ENCODE measurements around the gene PSRC1. TPM values are rescaled to one million over a fixed set of nuclear protein-coding genes. Genes with fewer than 3 reads are reported as not detected.

Gene PSRC1
- total RNA-seq, 1 experiment from 2014 or later = 68.4 TPM

- TF ChIP-seq ARID4B (CRISPR knock-in tag; IDR thresholded peaks at IDR 0.05; ENCODE audit: borderline replicate concordance) (peak; percentile 96), CREM (CRISPR knock-in tag; IDR thresholded peaks at IDR 0.05) (peak; percentile 55; the same call in 1 of the 2 replicates), E2F5 (CRISPR knock-in tag; IDR thresholded peaks at IDR 0.05) (peak; percentile 65; the same call in 1 of the 2 replicates), ZNF532 (CRISPR knock-in tag; IDR thresholded peaks at IDR 0.05; ENCODE audit: borderline replicate concordance) (peak; percentile 69; the same call in 1 of the 2 replicates), CTCF (IDR thresholded peaks at IDR 0.05) (peak; percentile 97), NR1H2 (CRISPR knock-in tag; IDR thresholded peaks at IDR 0.05) (no peak), ZNF416 (CRISPR knock-in tag; IDR thresholded peaks at IDR 0.05) (no peak), E2F1 (CRISPR knock-in tag; IDR thresholded peaks at IDR 0.05) (peak; percentile 90), ATF2 (CRISPR knock-in tag; IDR thresholded peaks at IDR 0.05; ENCODE audit: borderline replicate concordance, low read depth) (peak; percentile 38; the same call in 1 of the 2 replicates), NFE2L1 (CRISPR knock-in tag; IDR thresholded peaks at IDR 0.05) (peak; percentile 73; the same call in 1 of the 2 replicates), ZNF281 (CRISPR knock-in tag; IDR thresholded peaks at IDR 0.05) (peak; percentile 86), EMX1 (CRISPR knock-in tag; IDR thresholded peaks at IDR 0.05) (no peak), JAZF1 (CRISPR knock-in tag; IDR thresholded peaks at IDR 0.05) (no peak), MYBL2 (CRISPR knock-in tag; IDR thresholded peaks at IDR 0.05) (peak; percentile 82), HMGA2 (CRISPR knock-in tag; IDR thresholded peaks at IDR 0.05) (no peak), FOXP1 (CRISPR knock-in tag; IDR thresholded peaks at IDR 0.05; ENCODE audit: borderline replicate concordance) (peak; percentile 71; the same call in 1 of the 2 replicates)
- TF ChIP-seq, protein P1, sequence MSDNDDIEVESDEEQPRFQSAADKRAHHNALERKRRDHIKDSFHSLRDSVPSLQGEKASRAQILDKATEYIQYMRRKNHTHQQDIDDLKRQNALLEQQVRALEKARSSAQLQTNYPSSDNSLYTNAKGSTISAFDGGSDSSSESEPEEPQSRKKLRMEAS (CRISPR knock-in tag; IDR thresholded peaks at IDR 0.05) = peak; percentile 98
- TF ChIP-seq, protein P2, sequence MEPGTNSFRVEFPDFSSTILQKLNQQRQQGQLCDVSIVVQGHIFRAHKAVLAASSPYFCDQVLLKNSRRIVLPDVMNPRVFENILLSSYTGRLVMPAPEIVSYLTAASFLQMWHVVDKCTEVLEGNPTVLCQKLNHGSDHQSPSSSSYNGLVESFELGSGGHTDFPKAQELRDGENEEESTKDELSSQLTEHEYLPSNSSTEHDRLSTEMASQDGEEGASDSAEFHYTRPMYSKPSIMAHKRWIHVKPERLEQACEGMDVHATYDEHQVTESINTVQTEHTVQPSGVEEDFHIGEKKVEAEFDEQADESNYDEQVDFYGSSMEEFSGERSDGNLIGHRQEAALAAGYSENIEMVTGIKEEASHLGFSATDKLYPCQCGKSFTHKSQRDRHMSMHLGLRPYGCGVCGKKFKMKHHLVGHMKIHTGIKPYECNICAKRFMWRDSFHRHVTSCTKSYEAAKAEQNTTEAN (CRISPR knock-in tag; IDR thresholded peaks at IDR 0.05) = peak; percentile 93
These were observed 19.2 kb downstream of the PSRC1 start (continued) for GRCh38 chr1:109263597-109264378.
